PC-9 (cell line): ENCODE measurements around the gene AHRR.

Source experiments
- EZH2 ChIP-seq: fragments of 200-600 bp; sonication (generic); IDR thresholded peaks from 2 replicates; pipeline ENCODE4 v1.8.0; 2017; ENCODE audit warnings: antibody characterized with exemption, low read depth
- TF ChIP-seq, protein P1 (sequence below): fragments of 200-600 bp; sonication (generic); conservative IDR thresholded peaks from 2 replicates; pipeline ENCODE4 v1.6.1; 2017; ENCODE audit warnings: mixed run types, antibody characterized with exemption, mild to moderate bottlenecking, moderate library complexity

DNA sequence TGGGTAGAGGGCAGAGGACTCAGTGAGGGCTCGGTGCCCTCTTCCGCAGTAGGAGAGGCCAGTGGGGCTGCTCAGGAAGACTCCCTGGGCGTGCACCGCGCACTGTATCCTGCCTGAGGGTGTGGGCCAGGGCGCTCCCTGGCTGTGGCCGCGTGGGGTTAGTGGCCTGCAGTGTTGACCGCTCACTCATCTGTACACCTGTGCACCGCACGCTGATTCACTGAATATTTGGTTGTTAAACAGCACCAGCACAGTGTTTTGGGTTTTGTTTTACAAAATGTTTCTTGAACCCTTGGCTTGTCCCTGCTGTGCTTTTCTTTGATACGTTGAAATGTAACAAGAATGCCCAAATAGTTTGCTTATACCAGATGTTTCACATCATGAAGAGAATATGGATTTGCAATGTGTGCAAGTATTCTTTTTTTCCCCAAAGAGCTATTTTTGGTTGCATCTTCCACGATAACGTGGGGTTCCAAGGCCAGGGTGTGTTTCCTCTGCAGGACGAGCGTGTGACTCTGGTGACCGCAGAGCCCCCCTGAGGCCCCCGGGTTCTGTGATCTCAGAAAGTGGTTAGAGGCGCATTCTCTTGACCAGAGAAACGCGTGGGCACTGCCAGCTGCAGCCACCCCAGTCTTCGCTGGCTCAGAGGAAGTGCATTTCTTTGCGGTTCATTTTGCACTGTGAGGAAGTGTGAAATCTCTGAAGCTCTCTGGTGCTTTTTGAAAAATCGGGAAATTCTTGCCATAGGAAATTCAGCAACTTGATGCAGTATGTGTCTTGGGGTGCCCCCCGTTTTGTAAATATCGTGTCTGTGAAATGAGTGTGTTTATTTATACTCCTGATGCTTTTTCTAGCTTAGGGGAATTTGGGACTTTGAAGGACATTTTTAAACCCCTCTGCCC is 46.9 kb downstream of the AHRR start:
- TF ChIP-seq, protein P1, sequence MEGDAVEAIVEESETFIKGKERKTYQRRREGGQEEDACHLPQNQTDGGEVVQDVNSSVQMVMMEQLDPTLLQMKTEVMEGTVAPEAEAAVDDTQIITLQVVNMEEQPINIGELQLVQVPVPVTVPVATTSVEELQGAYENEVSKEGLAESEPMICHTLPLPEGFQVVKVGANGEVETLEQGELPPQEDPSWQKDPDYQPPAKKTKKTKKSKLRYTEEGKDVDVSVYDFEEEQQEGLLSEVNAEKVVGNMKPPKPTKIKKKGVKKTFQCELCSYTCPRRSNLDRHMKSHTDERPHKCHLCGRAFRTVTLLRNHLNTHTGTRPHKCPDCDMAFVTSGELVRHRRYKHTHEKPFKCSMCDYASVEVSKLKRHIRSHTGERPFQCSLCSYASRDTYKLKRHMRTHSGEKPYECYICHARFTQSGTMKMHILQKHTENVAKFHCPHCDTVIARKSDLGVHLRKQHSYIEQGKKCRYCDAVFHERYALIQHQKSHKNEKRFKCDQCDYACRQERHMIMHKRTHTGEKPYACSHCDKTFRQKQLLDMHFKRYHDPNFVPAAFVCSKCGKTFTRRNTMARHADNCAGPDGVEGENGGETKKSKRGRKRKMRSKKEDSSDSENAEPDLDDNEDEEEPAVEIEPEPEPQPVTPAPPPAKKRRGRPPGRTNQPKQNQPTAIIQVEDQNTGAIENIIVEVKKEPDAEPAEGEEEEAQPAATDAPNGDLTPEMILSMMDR: no peak
- no peak for TF ChIP-seq EZH2
